Measurements from ENCODE around the gene LGALS7. TPM values are rescaled to one million over a fixed set of nuclear protein-coding genes. Genes with fewer than 3 reads are reported as not detected.
"Not testable (repeated sequence)": the region's sequence is repeated elsewhere in the genome, so short reads cannot be mapped to it uniquely, and the experiment has no call there.

Gene LGALS7
- total RNA-seq, 2 donors from 2014 or later, result not detected

- no peaks in the 10 kb centered on the region for H3K27me3 ChIP-seq (replicated peaks; ENCODE audit: insufficient read depth)
- H3K27ac ChIP-seq, result no peak overlapping the region
- WGBS, result 84% methylated on average over 10 of the region's 10 CpGs
- no peak overlapping the region for H3K4me3 ChIP-seq
- no peak for TF ChIP-seq POLR2AphosphoS5 (IDR thresholded peaks at IDR 0.05)
- no peak for TF ChIP-seq CTCF (IDR thresholded peaks at IDR 0.05)
- TF ChIP-seq POLR2A (IDR thresholded peaks at IDR 0.05), result no peak
- no peaks in the 10 kb centered on the region for H3K4me1 ChIP-seq (replicated peaks)
- H3K36me3 ChIP-seq, result no peaks in the 10 kb centered on the region
- no peak for DNase-seq (ENCODE audit: low spot score)
- intact Hi-C loops (cut with DNase I), result no loop called here
- no peaks in the 10 kb centered on the region for H3K9me3 ChIP-seq
These were observed 30.2 kb upstream of the LGALS7 start for GRCh38 chr19:38803543-38803942.

GRCh38 chr19:38801359-38802095 is 28.2 kb upstream of the LGALS7 start:
- no peak for TF ChIP-seq CTCF (IDR thresholded peaks at IDR 0.05)
- no peak for TF ChIP-seq POLR2AphosphoS5 (IDR thresholded peaks at IDR 0.05)
- no peak for TF ChIP-seq POLR2A (IDR thresholded peaks at IDR 0.05)
- no peaks in the 10 kb centered on the region for H3K4me1 ChIP-seq (replicated peaks)
- no peaks in the 10 kb centered on the region for H3K27me3 ChIP-seq (replicated peaks; ENCODE audit: insufficient read depth)
- no peak overlapping the region for H3K4me3 ChIP-seq
- intact Hi-C loops (cut with DNase I), result no loop called here
- DNase-seq (ENCODE audit: low spot score), result no peak
- no peaks in the 10 kb centered on the region for H3K9me3 ChIP-seq
- WGBS, result 91% methylated on average over 12 of the region's 12 CpGs
- H3K27ac ChIP-seq, result no peak overlapping the region
- H3K36me3 ChIP-seq, result no peaks in the 10 kb centered on the region

GRCh38 chr19:38800577-38801347 is 27.4 kb upstream of the LGALS7 start:
- Histone ChIP-seq H3K27me3 (replicated peaks; ENCODE audit: insufficient read depth) (no peaks in the 10 kb centered on the region), H3K4me1 (replicated peaks) (no peaks in the 10 kb centered on the region), H3K36me3 (no peaks in the 10 kb centered on the region), H3K4me3 (no peak overlapping the region), H3K27ac (no peak overlapping the region), H3K9me3 (no peaks in the 10 kb centered on the region)
- intact Hi-C loops (cut with DNase I), result no loop called here
- TF ChIP-seq POLR2AphosphoS5 (IDR thresholded peaks at IDR 0.05) (no peak), POLR2A (IDR thresholded peaks at IDR 0.05) (no peak), CTCF (IDR thresholded peaks at IDR 0.05) (no peak)
- 95% methylated on average over 5 of the region's 5 CpGs for WGBS
- DNase-seq (ENCODE audit: low spot score), result no peak

- TF ChIP-seq CTCF (IDR thresholded peaks at IDR 0.05), result no peak
- Histone ChIP-seq H3K9me3 (no peaks in the 10 kb centered on the region), H3K4me1 (replicated peaks) (no peaks in the 10 kb centered on the region), H3K27ac (no peak overlapping the region), H3K27me3 (replicated peaks; ENCODE audit: insufficient read depth) (no peaks in the 10 kb centered on the region), H3K36me3 (no peaks in the 10 kb centered on the region), H3K4me3 (no peak overlapping the region)
- no peak for DNase-seq (ENCODE audit: low spot score)
- 89% methylated on average over 10 of the region's 10 CpGs for WGBS
- intact Hi-C loops (cut with DNase I), result no loop called here
These were observed 25.8 kb upstream of the LGALS7 start for GRCh38 chr19:38799104-38799503.

GRCh38 chr19:38797781-38798180 is 24.5 kb upstream of the LGALS7 start:
- H3K27me3 ChIP-seq (replicated peaks; ENCODE audit: insufficient read depth); H3K9me3 ChIP-seq; DNase-seq (ENCODE audit: low spot score); H3K4me1 ChIP-seq (replicated peaks); H3K4me3 ChIP-seq; H3K27ac ChIP-seq; intact Hi-C loops (cut with DNase I); H3K36me3 ChIP-seq: not testable (repeated sequence)
- whole genome bisulfite sequencing, result no CpG with 5 or more reads among the region's 33 CpGs

All from prostate gland (tissue), 2 donors.